ENCODE results near the gene DPP3. TPM values are rescaled to one million over a fixed set of nuclear protein-coding genes. Genes with fewer than 3 reads are reported as not detected.

DPP3 gene
- total and polyA plus RNA-seq, 2 donors (not counting 1 experiment from before 2014, with no cell fraction given): 21.5 to 40.6 TPM

- no peaks in the 10 kb centered on the region for H3K9me3 Mint-ChIP-seq (ENCODE audit: insufficient read depth)
- Histone ChIP-seq H3K9me3 (ENCODE audit: control extremely low read depth in 1 of 3, control insufficient read depth in 2 of 3, insufficient read depth in 1 of 3, low read length in 2 of 3) (no peaks in the 10 kb centered on the region), H3K4me3 (ENCODE audit: control extremely low read depth in 1 of 5, extremely low read depth in 1 of 5, insufficient read depth in 1 of 5, low read depth in 2 of 5, low read length in 4 of 5) (no peak overlapping the region), H3K27me3 (replicated peaks in 1 of 4; ENCODE audit: control extremely low read depth in 1 of 4, control insufficient read depth in 3 of 4, insufficient read depth in 4 of 4, low read length in 3 of 4) (no peaks in the 10 kb centered on the region), H3K79me2 (ENCODE audit: control insufficient read depth, insufficient read depth, low read length) (no peaks in the 10 kb centered on the region), H3K4me2 (replicated peaks; ENCODE audit: low read depth, low read length, poor library complexity, severe bottlenecking) (no peak overlapping the region), H3K36me3 (replicated peaks in 1 of 2; ENCODE audit: control extremely low read depth in 1 of 2, control insufficient read depth in 1 of 2, extremely low read depth in 1 of 2, insufficient read depth in 2 of 2, low read length in 1 of 2) (peaks cover 0 to 55% of the 10 kb centered on the region in 2 experiments), H2AFZ (ENCODE audit: insufficient read depth, low read depth, low read length, poor library complexity, severe bottlenecking) (no peak overlapping the region), H3K4me1 (ENCODE audit: control insufficient read depth in 2 of 2, insufficient read depth in 2 of 2, low read length in 2 of 2) (no peaks in the 10 kb centered on the region), H3K9ac (ENCODE audit: low read length) (no peak overlapping the region), H4K20me1 (ENCODE audit: control insufficient read depth, insufficient read depth, low read length, poor library complexity, severe bottlenecking) (no peaks in the 10 kb centered on the region), H3K27ac (ENCODE audit: low read length in 2 of 2) (no peak overlapping the region)
- H3K27me3 Mint-ChIP-seq: no peaks in the 10 kb centered on the region
- ChIA-PET POLR2A (interaction anchor here (0.6 kb wide), 1 partner anchor 559 kb away, joined by 3 read pairs; no protein-coding TSS in a partner anchor), CTCF (interaction anchor here (0.8 to 1.0 kb wide), 3 partner anchors 85 to 168 kb away, joined by 3 to 4 read pairs (median 3); no protein-coding TSS in a partner anchor)
- TF ChIP-seq CTCF (IDR thresholded peaks at IDR 0.05) (no peak), EZH2 (IDR thresholded peaks at IDR 0.05; ENCODE audit: borderline replicate concordance, insufficient read depth, low read depth, low read length, poor library complexity, severe bottlenecking) (no peak)
- ATAC-seq (ENCODE audit: low read depth): no peak
- H3K4me1 Mint-ChIP-seq: no peaks in the 10 kb centered on the region
- H3K4me3 Mint-ChIP-seq: no peak overlapping the region
- WGBS (ENCODE audit: insufficient coverage): 89% methylated on average over 10 of the region's 10 CpGs
- intact Hi-C loops (cut with micrococcal nuclease): no loop called here
- no peak for DNase-seq
- no peak overlapping the region for H3K27ac Mint-ChIP-seq
These were observed 12.1 kb downstream of the DPP3 start for GRCh38 chr11:66492161-66492865.

- no peak overlapping the region for H3K4me3 ChIP-seq (ENCODE audit: control extremely low read depth in 1 of 5, extremely low read depth in 1 of 5, insufficient read depth in 1 of 5, low read depth in 2 of 5, low read length in 4 of 5)
- no peaks in the 10 kb centered on the region for H3K27me3 ChIP-seq (replicated peaks in 1 of 4; ENCODE audit: control extremely low read depth in 1 of 4, control insufficient read depth in 3 of 4, insufficient read depth in 4 of 4, low read length in 3 of 4)
- H3K27ac ChIP-seq (ENCODE audit: low read length in 2 of 2): no peak overlapping the region
- H3K4me1 ChIP-seq (ENCODE audit: control insufficient read depth in 2 of 2, insufficient read depth in 2 of 2, low read length in 2 of 2): no peaks in the 10 kb centered on the region
- H3K36me3 ChIP-seq (replicated peaks in 1 of 2; ENCODE audit: control extremely low read depth in 1 of 2, control insufficient read depth in 1 of 2, extremely low read depth in 1 of 2, insufficient read depth in 2 of 2, low read length in 1 of 2): peaks cover 0 to 49% of the 10 kb centered on the region in 2 experiments
- intact Hi-C loops (cut with micrococcal nuclease): no loop called here
- DNase-seq (no peak), ATAC-seq (ENCODE audit: low read depth) (no peak)
- WGBS (ENCODE audit: insufficient coverage): 92% methylated on average over 10 of the region's 10 CpGs
- H3K9ac ChIP-seq (ENCODE audit: low read length): no peak overlapping the region
- H3K9me3 Mint-ChIP-seq (ENCODE audit: insufficient read depth): no peaks in the 10 kb centered on the region
- H3K27me3 Mint-ChIP-seq: no peaks in the 10 kb centered on the region
- no peaks in the 10 kb centered on the region for H4K20me1 ChIP-seq (ENCODE audit: control insufficient read depth, insufficient read depth, low read length, poor library complexity, severe bottlenecking)
- no peak overlapping the region for H3K4me2 ChIP-seq (replicated peaks; ENCODE audit: low read depth, low read length, poor library complexity, severe bottlenecking)
- CTCF ChIA-PET: interaction anchor here (1.3 kb wide), 1 partner anchor 13 kb away, joined by 3 read pairs; the partner anchor contains the start of gene DPP3
- no peaks in the 10 kb centered on the region for H3K4me1 Mint-ChIP-seq
- H3K79me2 ChIP-seq (ENCODE audit: control insufficient read depth, insufficient read depth, low read length): no peaks in the 10 kb centered on the region
- POLR2A ChIA-PET: interaction anchor here (0.6 kb wide), 1 partner anchor 1627 kb away, joined by 4 read pairs; no protein-coding TSS in a partner anchor
- no peak overlapping the region for H3K4me3 Mint-ChIP-seq
- no peaks in the 10 kb centered on the region for H3K9me3 ChIP-seq (ENCODE audit: control extremely low read depth in 1 of 3, control insufficient read depth in 2 of 3, insufficient read depth in 1 of 3, low read length in 2 of 3)
- no peak for TF ChIP-seq EZH2 (IDR thresholded peaks at IDR 0.05; ENCODE audit: borderline replicate concordance, insufficient read depth, low read depth, low read length, poor library complexity, severe bottlenecking)
- no peak for TF ChIP-seq CTCF (IDR thresholded peaks at IDR 0.05)
- H3K27ac Mint-ChIP-seq: no peak overlapping the region
- H2AFZ ChIP-seq (ENCODE audit: insufficient read depth, low read depth, low read length, poor library complexity, severe bottlenecking): no peak overlapping the region
These were observed 12.9 kb downstream of the DPP3 start for GRCh38 chr11:66493130-66493529.

Measured in B cell (primary cell).